ENCODE data around the gene NAXD.

Gene NAXD

DNA sequence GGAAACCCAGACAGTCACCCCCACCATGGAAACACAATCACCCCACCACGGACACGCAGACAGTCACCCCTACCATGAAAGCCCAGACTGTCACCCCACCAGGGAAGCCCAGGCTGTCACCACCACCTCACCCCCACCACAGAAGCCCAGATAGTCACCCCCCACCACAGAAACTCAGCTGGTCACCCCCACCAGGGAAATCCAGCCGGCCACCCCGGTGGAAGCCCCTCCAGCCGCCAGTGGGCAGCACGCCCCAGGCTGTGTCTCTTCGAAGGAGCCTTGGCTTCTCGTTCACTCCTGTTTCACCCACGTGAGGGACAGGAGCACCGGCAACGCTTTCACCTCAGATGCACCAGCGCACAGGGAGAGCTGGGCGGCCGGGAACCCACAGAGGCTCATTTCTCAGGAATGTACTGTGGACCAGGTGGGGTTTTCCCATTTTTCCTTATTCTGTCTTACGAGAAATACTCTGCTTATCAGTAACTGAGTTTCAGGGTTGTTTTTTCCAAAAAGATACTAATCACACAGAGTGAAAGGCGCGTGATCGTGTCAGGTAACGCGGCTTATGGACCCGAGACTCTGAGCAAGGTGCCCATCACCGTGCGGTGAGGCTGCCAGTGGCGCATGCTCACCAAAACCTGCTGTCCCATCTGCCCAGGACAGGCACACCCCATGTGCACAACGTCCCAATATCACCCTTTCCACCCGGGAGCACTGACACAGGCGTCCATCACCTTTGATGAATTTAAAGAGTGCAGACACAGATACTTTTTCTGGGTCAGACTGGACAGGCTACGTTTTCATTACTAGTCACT is 62.6 kb downstream of the NAXD start:
- no peak overlapping the region for H3K9ac ChIP-seq (ENCODE audit: low read depth in 1 of 2, low read length in 2 of 2)
- no peaks in the 10 kb centered on the region for H3K27me3 ChIP-seq (ENCODE audit: control insufficient read depth in 1 of 2, insufficient read depth in 2 of 2, low read length in 2 of 2)
- peaks cover 12 to 53% of the 10 kb centered on the region in 2 donors for H3K36me3 ChIP-seq (ENCODE audit: control insufficient read depth in 1 of 2, insufficient read depth in 2 of 2, low read length in 2 of 2)
- no peak overlapping the region for H3K27ac ChIP-seq (ENCODE audit: low read depth, low read length)
- H3K4me1 ChIP-seq (ENCODE audit: control insufficient read depth in 1 of 2, insufficient read depth in 2 of 2, low read length in 2 of 2): no peaks in the 10 kb centered on the region
- H3K9me3 ChIP-seq (ENCODE audit: control insufficient read depth in 1 of 2, low read length in 2 of 2): no peaks in the 10 kb centered on the region
- H3K4me3 ChIP-seq (ENCODE audit: low read depth in 1 of 2, low read length in 2 of 2): no peak overlapping the region

DNA sequence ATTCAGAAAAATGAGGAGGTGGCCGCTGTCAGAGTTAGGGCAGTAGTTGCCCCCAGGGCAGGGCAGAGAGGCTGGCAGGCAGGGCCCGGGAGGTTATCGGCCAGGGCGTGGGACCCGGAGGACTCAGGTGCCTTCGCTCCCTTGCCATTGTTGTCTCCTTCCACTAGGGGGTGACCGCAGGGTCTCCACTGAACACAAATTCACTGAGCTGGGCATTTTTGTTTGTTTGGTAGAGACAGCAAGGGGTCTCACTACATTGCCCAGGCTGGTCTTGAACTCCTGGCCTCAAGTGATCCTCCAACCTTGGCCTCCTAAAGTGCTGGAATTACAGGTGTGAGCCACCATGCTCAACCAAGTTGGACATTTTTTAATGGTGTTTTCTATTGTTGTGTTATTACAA is 65.5 kb downstream of the NAXD start:
- Histone ChIP-seq H3K9ac (ENCODE audit: low read depth in 1 of 2, low read length in 2 of 2) (no peak overlapping the region), H3K9me3 (ENCODE audit: control insufficient read depth in 1 of 2, low read length in 2 of 2) (no peaks in the 10 kb centered on the region), H3K27me3 (ENCODE audit: control insufficient read depth in 1 of 2, insufficient read depth in 2 of 2, low read length in 2 of 2) (no peaks in the 10 kb centered on the region), H3K4me3 (ENCODE audit: low read depth in 1 of 2, low read length in 2 of 2) (no peak overlapping the region), H3K27ac (ENCODE audit: low read depth, low read length) (no peak overlapping the region), H3K4me1 (ENCODE audit: control insufficient read depth in 1 of 2, insufficient read depth in 2 of 2, low read length in 2 of 2) (peaks cover 9 to 16% of the 10 kb centered on the region in 2 donors), H3K36me3 (ENCODE audit: control insufficient read depth in 1 of 2, insufficient read depth in 2 of 2, low read length in 2 of 2) (peaks cover 19 to 57% of the 10 kb centered on the region in 2 donors)

DNA sequence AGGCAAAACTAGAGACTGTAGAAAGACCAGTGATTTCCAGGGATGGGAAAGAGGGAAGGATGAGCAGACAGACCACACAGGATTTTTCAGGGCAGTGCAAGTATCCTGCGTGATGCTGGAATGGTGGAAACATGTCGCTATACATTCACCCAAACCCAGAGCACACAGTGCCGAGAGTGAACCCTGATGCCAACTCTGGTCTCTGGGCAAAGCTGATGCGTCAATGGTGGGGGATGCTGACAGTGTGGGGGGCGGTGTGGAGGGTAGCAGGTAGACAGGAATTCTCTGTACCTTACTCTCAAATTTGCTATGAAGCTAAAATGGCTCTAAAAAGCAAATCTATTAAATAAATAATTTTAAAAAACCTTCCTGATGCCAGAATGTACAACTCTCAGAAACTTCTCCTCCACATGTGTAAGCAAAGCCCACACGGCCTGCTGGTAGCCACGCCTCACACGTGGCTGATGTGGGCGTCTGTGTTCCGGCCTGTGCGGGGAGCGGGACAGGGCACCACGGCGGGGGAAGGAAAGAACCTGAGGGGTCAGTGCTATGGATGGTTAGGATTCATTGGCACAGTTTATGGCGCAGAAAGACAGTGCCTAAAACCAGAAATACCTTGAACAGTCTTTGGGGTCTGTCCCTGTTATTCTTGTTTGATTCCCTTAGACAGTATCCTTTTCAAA is 66.7 kb downstream of the NAXD start:
- Histone ChIP-seq H3K27ac (ENCODE audit: low read depth, low read length) (no peak overlapping the region), H3K9ac (ENCODE audit: low read depth in 1 of 2, low read length in 2 of 2) (no peak overlapping the region), H3K36me3 (ENCODE audit: control insufficient read depth in 1 of 2, insufficient read depth in 2 of 2, low read length in 2 of 2) (peaks cover 23 to 58% of the 10 kb centered on the region in 2 donors), H3K27me3 (ENCODE audit: control insufficient read depth in 1 of 2, insufficient read depth in 2 of 2, low read length in 2 of 2) (no peaks in the 10 kb centered on the region), H3K9me3 (ENCODE audit: control insufficient read depth in 1 of 2, low read length in 2 of 2) (no peaks in the 10 kb centered on the region), H3K4me3 (ENCODE audit: low read depth in 1 of 2, low read length in 2 of 2) (no peak overlapping the region), H3K4me1 (ENCODE audit: control insufficient read depth in 1 of 2, insufficient read depth in 2 of 2, low read length in 2 of 2) (peaks cover 9 to 16% of the 10 kb centered on the region in 2 donors)

DNA sequence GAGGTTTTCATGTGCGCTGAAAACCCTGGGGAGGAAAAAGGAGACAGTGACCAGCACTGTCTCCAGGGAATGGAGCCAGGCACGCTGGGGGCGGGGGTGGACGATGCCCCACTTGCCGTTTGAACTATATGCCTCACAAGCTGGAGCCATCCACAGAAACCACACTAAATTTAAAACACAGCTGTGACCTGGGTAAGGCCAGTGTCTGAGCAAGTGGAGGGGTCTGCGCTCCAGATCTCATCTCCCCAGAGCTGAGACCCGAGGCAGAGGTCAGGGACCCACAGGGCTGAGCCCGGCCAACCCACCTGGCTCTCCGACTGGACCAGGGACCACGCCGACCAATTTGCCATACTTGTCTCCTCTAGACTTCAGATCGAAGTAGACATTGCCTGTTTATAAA is 67.4 kb downstream of the NAXD start:
- H3K27ac ChIP-seq (ENCODE audit: low read depth, low read length): no peak overlapping the region
- H3K9me3 ChIP-seq (ENCODE audit: control insufficient read depth in 1 of 2, low read length in 2 of 2): no peaks in the 10 kb centered on the region
- peaks cover 9 to 16% of the 10 kb centered on the region in 2 donors for H3K4me1 ChIP-seq (ENCODE audit: control insufficient read depth in 1 of 2, insufficient read depth in 2 of 2, low read length in 2 of 2)
- no peak overlapping the region for H3K4me3 ChIP-seq (ENCODE audit: low read depth in 1 of 2, low read length in 2 of 2)
- H3K36me3 ChIP-seq (ENCODE audit: control insufficient read depth in 1 of 2, insufficient read depth in 2 of 2, low read length in 2 of 2): peaks cover 24 to 63% of the 10 kb centered on the region in 2 donors
- H3K27me3 ChIP-seq (ENCODE audit: control insufficient read depth in 1 of 2, insufficient read depth in 2 of 2, low read length in 2 of 2): no peaks in the 10 kb centered on the region
- H3K9ac ChIP-seq (ENCODE audit: low read depth in 1 of 2, low read length in 2 of 2): no peak overlapping the region

DNA sequence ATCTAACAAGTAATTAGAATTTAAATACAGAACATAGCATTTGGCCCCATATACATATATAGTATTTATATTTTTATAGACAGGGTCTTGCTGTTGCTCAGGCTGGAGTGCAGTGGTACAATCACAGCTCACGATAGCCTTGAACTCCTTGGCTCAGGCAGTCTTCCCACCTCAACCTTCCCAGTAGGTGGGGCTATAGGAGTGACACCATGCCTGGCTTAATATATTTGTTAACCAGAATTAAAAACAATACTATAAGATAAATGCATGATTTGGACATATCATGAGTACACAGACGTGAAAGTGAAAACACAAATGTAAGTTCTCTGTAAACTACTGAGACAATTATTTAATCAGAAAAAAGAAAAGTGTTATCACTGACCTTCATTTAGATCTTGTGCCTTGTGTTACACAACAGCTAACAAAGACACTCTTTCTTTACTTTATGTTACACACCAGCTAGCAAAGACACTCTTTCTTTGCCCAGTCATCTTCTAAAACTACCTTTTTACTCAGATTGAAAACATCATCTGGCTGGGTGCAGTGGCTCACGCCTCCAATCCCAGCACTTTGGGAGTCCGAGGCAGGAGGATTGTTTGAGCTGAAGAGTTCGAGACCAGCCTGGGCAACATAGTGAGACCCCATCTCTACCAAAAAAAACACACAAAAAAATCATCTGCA is 68.0 kb downstream of the NAXD start:
- no peaks in the 10 kb centered on the region for H3K9me3 ChIP-seq (ENCODE audit: control insufficient read depth in 1 of 2, low read length in 2 of 2)
- H3K9ac ChIP-seq (ENCODE audit: low read depth in 1 of 2, low read length in 2 of 2): no peak overlapping the region
- no peak overlapping the region for H3K4me3 ChIP-seq (ENCODE audit: low read depth in 1 of 2, low read length in 2 of 2)
- peaks cover 9 to 16% of the 10 kb centered on the region in 2 donors for H3K4me1 ChIP-seq (ENCODE audit: control insufficient read depth in 1 of 2, insufficient read depth in 2 of 2, low read length in 2 of 2)
- peaks cover 20 to 62% of the 10 kb centered on the region in 2 donors for H3K36me3 ChIP-seq (ENCODE audit: control insufficient read depth in 1 of 2, insufficient read depth in 2 of 2, low read length in 2 of 2)
- H3K27me3 ChIP-seq (ENCODE audit: control insufficient read depth in 1 of 2, insufficient read depth in 2 of 2, low read length in 2 of 2): no peaks in the 10 kb centered on the region
- no peak overlapping the region for H3K27ac ChIP-seq (ENCODE audit: low read depth, low read length)

DNA sequence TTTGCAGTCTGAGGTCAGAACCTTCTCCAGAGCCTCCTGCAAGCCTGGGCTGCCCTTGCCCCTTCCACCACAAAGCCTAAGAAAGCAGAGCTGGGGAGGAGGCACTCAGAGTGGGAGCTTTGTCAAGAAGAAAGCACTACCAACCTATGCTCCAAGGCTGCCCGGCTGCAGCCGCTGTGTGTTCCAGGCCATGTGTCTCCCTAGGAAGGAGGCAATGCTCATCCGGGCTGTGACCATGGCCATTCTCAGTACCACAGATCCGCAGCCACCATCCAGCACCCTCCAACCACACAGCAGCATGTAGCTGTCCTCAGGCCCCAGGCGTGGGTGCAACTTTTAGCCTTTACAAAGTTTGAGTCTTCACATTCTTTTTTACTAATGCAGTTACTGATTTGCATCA is 68.6 kb downstream of the NAXD start:
- H3K27me3 ChIP-seq (ENCODE audit: control insufficient read depth in 1 of 2, insufficient read depth in 2 of 2, low read length in 2 of 2): no peaks in the 10 kb centered on the region
- H3K9me3 ChIP-seq (ENCODE audit: control insufficient read depth in 1 of 2, low read length in 2 of 2): no peaks in the 10 kb centered on the region
- no peak overlapping the region for H3K4me3 ChIP-seq (ENCODE audit: low read depth in 1 of 2, low read length in 2 of 2)
- H3K4me1 ChIP-seq (ENCODE audit: control insufficient read depth in 1 of 2, insufficient read depth in 2 of 2, low read length in 2 of 2): peaks cover 9 to 16% of the 10 kb centered on the region in 2 donors
- no peak overlapping the region for H3K27ac ChIP-seq (ENCODE audit: low read depth, low read length)
- H3K36me3 ChIP-seq (ENCODE audit: control insufficient read depth in 1 of 2, insufficient read depth in 2 of 2, low read length in 2 of 2): peaks cover 18 to 56% of the 10 kb centered on the region in 2 donors
- no peak overlapping the region for H3K9ac ChIP-seq (ENCODE audit: low read depth in 1 of 2, low read length in 2 of 2)

DNA sequence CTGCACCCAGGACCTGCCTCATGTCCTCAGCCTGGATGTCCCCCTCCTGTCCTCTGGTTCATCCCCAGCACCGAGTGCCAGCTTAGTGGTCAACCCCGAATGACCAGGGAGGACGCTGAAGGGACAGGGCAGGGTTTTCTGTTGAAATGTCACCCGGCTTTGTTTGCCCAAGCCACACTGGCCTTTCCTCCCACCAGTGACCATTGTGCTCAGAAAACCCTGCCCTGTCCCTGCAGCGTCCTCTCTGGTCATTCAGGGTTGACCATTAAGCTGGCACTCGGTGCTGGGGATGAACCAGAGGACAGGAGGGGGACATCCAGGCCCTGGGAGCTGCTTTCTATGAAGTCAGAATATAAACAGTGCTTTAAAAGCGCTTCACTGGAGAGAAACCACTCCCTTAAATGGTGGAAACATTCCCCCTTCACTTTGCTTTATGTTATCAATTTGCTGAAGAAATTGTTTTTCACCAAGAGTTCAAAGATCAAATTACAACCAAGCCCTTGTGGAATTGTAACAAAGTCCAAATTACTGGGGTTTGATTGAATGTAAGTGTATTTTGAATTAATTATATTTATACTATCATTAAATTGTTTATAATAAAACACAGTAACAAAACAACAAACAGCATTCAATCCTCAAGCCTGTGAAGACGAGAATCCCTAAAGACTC is 69.2 kb downstream of the NAXD start:
- H3K9me3 ChIP-seq (ENCODE audit: control insufficient read depth in 1 of 2, low read length in 2 of 2): no peaks in the 10 kb centered on the region
- peaks cover 9 to 16% of the 10 kb centered on the region in 2 donors for H3K4me1 ChIP-seq (ENCODE audit: control insufficient read depth in 1 of 2, insufficient read depth in 2 of 2, low read length in 2 of 2)
- no peak overlapping the region for H3K9ac ChIP-seq (ENCODE audit: low read depth in 1 of 2, low read length in 2 of 2)
- H3K27me3 ChIP-seq (ENCODE audit: control insufficient read depth in 1 of 2, insufficient read depth in 2 of 2, low read length in 2 of 2): no peaks in the 10 kb centered on the region
- H3K27ac ChIP-seq (ENCODE audit: low read depth, low read length): no peak overlapping the region
- no peak overlapping the region for H3K4me3 ChIP-seq (ENCODE audit: low read depth in 1 of 2, low read length in 2 of 2)
- peaks cover 18 to 54% of the 10 kb centered on the region in 2 donors for H3K36me3 ChIP-seq (ENCODE audit: control insufficient read depth in 1 of 2, insufficient read depth in 2 of 2, low read length in 2 of 2)

DNA sequence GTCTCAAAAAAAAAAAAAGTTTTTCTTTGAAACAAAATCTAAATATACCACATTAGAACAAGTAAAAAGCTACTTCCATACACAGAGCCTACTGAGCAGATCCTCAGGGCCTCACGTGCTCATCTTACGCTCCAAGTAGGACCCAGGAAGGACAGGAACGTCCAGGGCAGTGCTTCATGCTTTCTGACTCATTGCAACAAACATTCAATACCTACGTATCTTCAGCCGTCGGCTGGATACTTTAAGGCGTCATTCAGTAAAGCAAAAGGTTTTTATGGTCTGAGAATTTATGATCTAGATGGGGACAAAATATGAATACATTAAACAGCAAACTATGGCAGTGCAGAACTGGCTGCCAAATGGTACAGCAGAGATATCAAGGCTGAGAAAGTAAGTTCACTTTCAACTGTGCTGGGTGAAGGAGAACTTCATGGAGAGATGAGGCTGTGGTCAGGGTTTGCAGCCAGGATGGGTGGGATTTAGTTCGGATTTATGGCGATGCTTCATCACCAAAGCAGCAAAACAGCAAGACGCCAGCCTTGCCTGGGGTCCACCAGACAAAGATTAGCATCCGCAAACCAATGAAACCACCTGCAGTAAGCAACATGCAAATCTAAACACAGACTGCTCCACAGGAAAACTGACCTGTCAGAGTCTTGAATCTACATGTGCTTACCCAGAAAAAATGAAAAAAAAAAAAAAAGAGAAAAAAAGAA is 70.1 kb downstream of the NAXD start:
- Histone ChIP-seq H3K36me3 (ENCODE audit: control insufficient read depth in 1 of 2, insufficient read depth in 2 of 2, low read length in 2 of 2) (peaks cover 17 to 52% of the 10 kb centered on the region in 2 donors), H3K4me3 (ENCODE audit: low read depth in 1 of 2, low read length in 2 of 2) (no peak overlapping the region), H3K27me3 (ENCODE audit: control insufficient read depth in 1 of 2, insufficient read depth in 2 of 2, low read length in 2 of 2) (no peaks in the 10 kb centered on the region), H3K27ac (ENCODE audit: low read depth, low read length) (no peak overlapping the region), H3K9me3 (ENCODE audit: control insufficient read depth in 1 of 2, low read length in 2 of 2) (no peaks in the 10 kb centered on the region), H3K4me1 (ENCODE audit: control insufficient read depth in 1 of 2, insufficient read depth in 2 of 2, low read length in 2 of 2) (peaks cover 9 to 16% of the 10 kb centered on the region in 2 donors), H3K9ac (ENCODE audit: low read depth in 1 of 2, low read length in 2 of 2) (no peak overlapping the region)

DNA sequence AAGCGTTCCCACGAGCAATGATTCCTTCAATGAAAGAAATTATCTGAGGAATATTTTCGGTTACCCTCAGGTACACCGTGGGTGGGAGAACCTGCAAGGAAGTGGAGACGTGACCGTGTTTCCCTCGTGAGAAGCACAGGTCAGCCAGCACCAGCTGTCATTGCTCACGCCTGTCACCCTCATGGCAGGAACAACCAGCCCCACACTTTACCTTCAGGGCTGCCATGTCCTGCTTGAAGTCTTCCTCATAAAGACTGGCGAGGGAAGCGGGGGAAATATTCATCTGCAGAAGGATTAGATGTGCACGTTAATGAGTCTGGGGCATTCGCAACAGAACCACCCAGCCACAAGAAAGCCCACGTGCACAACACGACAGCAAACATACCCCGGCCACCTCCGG is 72.4 kb downstream of the NAXD start:
- no peaks in the 10 kb centered on the region for H3K9me3 ChIP-seq (ENCODE audit: control insufficient read depth in 1 of 2, low read length in 2 of 2)
- peaks cover 12 to 40% of the 10 kb centered on the region in 2 donors for H3K36me3 ChIP-seq (ENCODE audit: control insufficient read depth in 1 of 2, insufficient read depth in 2 of 2, low read length in 2 of 2)
- H3K4me3 ChIP-seq (ENCODE audit: low read depth in 1 of 2, low read length in 2 of 2): no peak overlapping the region
- H3K27ac ChIP-seq (ENCODE audit: low read depth, low read length): no peak overlapping the region
- H3K4me1 ChIP-seq (ENCODE audit: control insufficient read depth in 1 of 2, insufficient read depth in 2 of 2, low read length in 2 of 2): peaks cover 9 to 16% of the 10 kb centered on the region in 2 donors
- H3K27me3 ChIP-seq (ENCODE audit: control insufficient read depth in 1 of 2, insufficient read depth in 2 of 2, low read length in 2 of 2): no peaks in the 10 kb centered on the region
- H3K9ac ChIP-seq (ENCODE audit: low read depth in 1 of 2, low read length in 2 of 2): no peak overlapping the region

Measured in duodenal mucosa (tissue), 2 donors.